ENCODE measurements around the gene RBL2. TPM values are rescaled to one million over a fixed set of nuclear protein-coding genes. Genes with fewer than 3 reads are reported as not detected.

RBL2 gene
- total and polyA plus RNA-seq, 2 of the 8 experiments (the other 6 are each of a cell fraction or from before 2014, with no cell fraction given): 13.9 to 22.1 TPM

DNA sequence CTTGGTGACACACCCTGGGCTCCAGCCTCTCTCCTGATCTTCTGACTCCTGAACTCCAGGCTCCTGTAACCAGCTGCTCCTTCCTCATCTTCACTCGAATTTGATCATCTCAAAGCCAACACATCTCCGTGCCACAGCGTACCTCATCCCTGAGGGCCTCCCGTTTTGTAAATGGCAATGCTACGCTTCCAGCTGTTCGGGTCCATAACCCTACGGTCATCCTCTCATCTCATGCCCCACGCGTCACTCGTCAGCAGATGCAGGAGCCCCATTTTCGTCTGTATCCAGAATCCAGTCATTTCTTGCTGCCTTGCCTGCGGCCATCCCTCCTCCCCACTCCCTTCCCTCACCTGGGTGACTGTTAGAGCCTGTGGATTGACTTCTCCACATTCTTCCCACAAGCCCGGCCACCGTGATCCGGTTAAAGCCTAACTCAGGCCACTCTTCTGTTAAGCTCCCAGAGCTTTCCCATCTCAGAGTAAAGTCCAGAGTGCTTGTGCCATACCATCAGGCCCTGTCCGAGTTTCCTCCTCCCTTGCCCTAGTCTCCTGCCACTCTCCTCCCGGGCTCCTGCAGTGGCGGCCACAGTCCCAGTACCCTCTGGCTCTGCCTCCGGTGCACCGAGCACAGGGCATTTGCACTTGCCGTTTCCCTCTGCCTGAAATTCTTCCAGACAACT lies 89.0 kb downstream of the RBL2 start:
- Histone ChIP-seq H4K8ac (ENCODE audit: extremely low read depth, insufficient read depth, low read length) (no peak overlapping the region; the same call in 1 of the 2 replicates), H3K23ac (ENCODE audit: insufficient read length) (no peak overlapping the region), H3K27me3 (replicated peaks in 1 of 4; ENCODE audit: control insufficient read depth in 3 of 4, extremely low read depth in 1 of 4, insufficient read depth in 3 of 4, low read length in 3 of 4) (no peaks in the 10 kb centered on the region), H3K18ac (ENCODE audit: extremely low read depth, low read length) (no peak overlapping the region), H3K79me2 (ENCODE audit: control insufficient read depth in 1 of 2, insufficient read depth in 2 of 2, low read length in 2 of 2) (no peaks in the 10 kb centered on the region), H3K9me3 (ENCODE audit: insufficient read depth in 2 of 2, low read depth in 1 of 2, low read length in 1 of 2) (no peaks in the 10 kb centered on the region), H2BK5ac (ENCODE audit: low read depth, low read length) (no peak overlapping the region), H2AFZ (ENCODE audit: low read length) (0 out of 2 replicates have a peak overlapping the region, but pooled peaks have one; percentile 20), H2BK12ac (ENCODE audit: low read depth, low read length) (no peak overlapping the region), H3K79me1 (ENCODE audit: low read depth, low read length) (no peaks in the 10 kb centered on the region), H4K91ac (replicated peaks; ENCODE audit: insufficient read length, low read length) (no peak overlapping the region), H4K5ac (ENCODE audit: insufficient read length, low read depth, low read length) (no peak overlapping the region), H3K27ac (ENCODE audit: low read depth, low read length) (no peak overlapping the region), H2BK20ac (ENCODE audit: low read length) (no peak overlapping the region), H3K14ac (ENCODE audit: insufficient read length) (no peak overlapping the region), H3K4ac (replicated peaks; ENCODE audit: insufficient read length, low read depth, low read length) (no peak overlapping the region), H3K4me3 (ENCODE audit: extremely low read depth in 1 of 4, insufficient read depth in 2 of 4, low read depth in 3 of 4, low read length in 4 of 4) (no peak overlapping the region), H3K23me2 (ENCODE audit: low read depth, low read length) (no peaks in the 10 kb centered on the region), H2AK5ac (ENCODE audit: low read depth, low read length) (no peak overlapping the region), H2BK120ac (replicated peaks; ENCODE audit: low read depth, low read length) (no peak overlapping the region), H3K4me2 (ENCODE audit: insufficient read depth in 1 of 2, low read depth in 2 of 2, low read length in 2 of 2) (no peak overlapping the region), H3K36me3 (ENCODE audit: control insufficient read depth in 2 of 4, insufficient read depth in 4 of 4, low read length in 3 of 4) (no peaks in the 10 kb centered on the region), H4K20me1 (replicated peaks in 1 of 2; ENCODE audit: control insufficient read depth in 1 of 2, insufficient read depth in 2 of 2, low read length in 2 of 2) (no peaks in the 10 kb centered on the region), H2BK15ac (ENCODE audit: low read length) (no peak overlapping the region), H3K9ac (replicated peaks in 1 of 4; ENCODE audit: extremely low read depth in 1 of 4, low read depth in 3 of 4, low read length in 3 of 4) (no peak overlapping the region), H3K56ac (replicated peaks; ENCODE audit: insufficient read length, low read depth, low read length) (no peak overlapping the region), H3K4me1 (replicated peaks in 1 of 4; ENCODE audit: control insufficient read depth in 3 of 4, insufficient read depth in 4 of 4, low read length in 3 of 4) (no peaks in the 10 kb centered on the region)
- TF ChIP-seq, protein P1, sequence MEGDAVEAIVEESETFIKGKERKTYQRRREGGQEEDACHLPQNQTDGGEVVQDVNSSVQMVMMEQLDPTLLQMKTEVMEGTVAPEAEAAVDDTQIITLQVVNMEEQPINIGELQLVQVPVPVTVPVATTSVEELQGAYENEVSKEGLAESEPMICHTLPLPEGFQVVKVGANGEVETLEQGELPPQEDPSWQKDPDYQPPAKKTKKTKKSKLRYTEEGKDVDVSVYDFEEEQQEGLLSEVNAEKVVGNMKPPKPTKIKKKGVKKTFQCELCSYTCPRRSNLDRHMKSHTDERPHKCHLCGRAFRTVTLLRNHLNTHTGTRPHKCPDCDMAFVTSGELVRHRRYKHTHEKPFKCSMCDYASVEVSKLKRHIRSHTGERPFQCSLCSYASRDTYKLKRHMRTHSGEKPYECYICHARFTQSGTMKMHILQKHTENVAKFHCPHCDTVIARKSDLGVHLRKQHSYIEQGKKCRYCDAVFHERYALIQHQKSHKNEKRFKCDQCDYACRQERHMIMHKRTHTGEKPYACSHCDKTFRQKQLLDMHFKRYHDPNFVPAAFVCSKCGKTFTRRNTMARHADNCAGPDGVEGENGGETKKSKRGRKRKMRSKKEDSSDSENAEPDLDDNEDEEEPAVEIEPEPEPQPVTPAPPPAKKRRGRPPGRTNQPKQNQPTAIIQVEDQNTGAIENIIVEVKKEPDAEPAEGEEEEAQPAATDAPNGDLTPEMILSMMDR (IDR thresholded peaks at IDR 0.05; ENCODE audit: control extremely low read depth in 1 of 3, insufficient read depth in 1 of 3, low read depth in 1 of 3, low read length in 3 of 3): no peak
- TF ChIP-seq POLR2AphosphoS5 (IDR thresholded peaks at IDR 0.05; ENCODE audit: low read depth, low read length): no peak
- WGBS, 2 experiments (ENCODE audit: extremely low coverage in 1 of 2, insufficient coverage in 1 of 2, insufficient read length in 1 of 2, insufficient replicate concordance in 2 of 2, low coverage in 1 of 2, low lambda C conversion rate in 2 of 2, missing lambda C conversion rate in 1 of 2): 92% methylated on average over 20 of the region's 21 CpGs; no CpG with 5 or more reads in 1 of the 2 experiments
- no peak for DNase-seq (ENCODE audit: low read depth in 1 of 2, low spot score in 2 of 2)
- POLR2A ChIA-PET (ENCODE audit: partially characterized antibody): no interaction called here
- CTCF ChIA-PET (ENCODE audit: partially characterized antibody): no interaction called here
- no peak for FAIRE-seq
